GM18526 (cell line): ENCODE results near the gene PITPNC1.

Experiments used
- POLR2A ChIP-seq: IDR thresholded peaks from 3 replicates; pipeline ENCODE4 v1.6.1; 2011; ENCODE audit not compliant: insufficient read length; ENCODE audit errors: extremely low read depth

Gene PITPNC1

GRCh38 chr17:67549820-67550219 lies 172.7 kb downstream of the PITPNC1 start:
- TF ChIP-seq POLR2A: no peak

- no peak for TF ChIP-seq POLR2A
Measured at GRCh38 chr17:67554634-67555033, 177.6 kb downstream of the PITPNC1 start.

DNA sequence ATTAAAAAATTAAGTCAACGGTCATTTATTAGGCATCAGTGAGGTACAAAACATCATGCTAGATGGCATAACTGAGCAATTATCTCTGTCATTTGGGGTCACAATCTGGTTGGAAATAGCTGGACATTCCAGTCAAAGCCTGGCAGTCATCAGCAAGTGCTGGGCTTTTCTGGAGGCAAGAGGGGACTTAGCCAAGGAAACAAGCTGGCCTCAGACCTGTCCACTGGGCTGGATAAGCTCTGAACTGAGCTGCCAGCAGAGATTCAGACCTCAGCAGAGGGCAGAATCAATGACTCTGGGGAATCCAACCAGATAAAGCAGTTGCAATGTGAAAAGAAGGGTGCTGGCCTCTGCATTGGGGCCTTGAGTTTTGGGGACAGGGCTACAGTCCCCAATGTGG lies 178.8 kb downstream of the PITPNC1 start:
- TF ChIP-seq POLR2A: no peak

GRCh38 chr17:67557052-67557845 lies 180.2 kb downstream of the PITPNC1 start:
- TF ChIP-seq POLR2A: no peak

DNA sequence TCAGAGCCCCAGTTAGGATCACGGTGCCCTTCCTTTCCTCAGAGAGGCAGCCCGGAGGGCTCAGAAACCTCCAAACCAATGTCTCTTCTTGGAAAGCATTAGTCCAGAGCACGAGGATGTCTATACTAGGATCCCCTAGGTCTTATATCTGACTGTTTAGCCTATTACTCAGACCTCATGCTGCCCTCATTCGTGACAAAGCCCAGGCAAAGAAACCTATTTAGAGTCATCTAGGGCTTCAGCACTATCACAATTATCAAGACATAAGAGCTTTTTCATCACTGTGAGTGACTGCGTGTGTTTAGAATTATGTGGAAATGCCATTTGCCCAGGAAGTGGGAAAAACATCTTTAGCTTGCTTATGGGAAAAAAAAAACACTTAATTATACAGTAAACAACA lies 180.8 kb downstream of the PITPNC1 start:
- no peak for TF ChIP-seq POLR2A

DNA sequence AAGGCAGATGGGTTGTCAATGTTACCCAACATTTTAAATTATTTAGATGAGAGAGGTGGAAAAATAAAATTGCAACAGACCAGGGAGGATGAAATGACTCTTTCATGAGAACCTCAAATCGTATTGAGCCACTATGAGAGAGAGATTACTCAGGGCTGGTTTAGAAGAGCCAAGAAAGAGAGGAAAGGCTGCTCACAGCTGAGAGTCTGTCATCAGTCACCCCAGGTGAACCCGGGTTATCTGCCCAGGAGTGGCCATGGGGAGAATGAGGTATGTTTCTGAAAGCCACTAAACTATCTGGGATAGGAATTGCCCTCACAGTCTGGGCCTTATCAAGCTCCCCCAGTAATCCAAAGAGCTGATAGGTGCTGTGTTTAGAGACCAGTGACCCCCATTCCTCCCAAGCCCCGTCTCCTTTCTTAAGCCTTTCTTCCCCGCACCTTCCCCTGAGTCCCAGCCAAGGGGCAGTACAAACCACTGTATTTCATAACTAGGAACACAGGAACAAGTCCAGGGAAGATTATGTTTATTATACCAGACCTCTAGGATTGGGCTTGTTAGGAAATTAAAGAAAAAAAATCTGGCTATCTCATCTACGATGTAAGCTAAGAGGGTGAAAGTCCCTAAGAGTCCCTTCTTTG lies 181.8 kb downstream of the PITPNC1 start:
- no peak for TF ChIP-seq POLR2A

GRCh38 chr17:67559381-67559966 lies 182.4 kb downstream of the PITPNC1 start:
- TF ChIP-seq POLR2A: no peak

DNA sequence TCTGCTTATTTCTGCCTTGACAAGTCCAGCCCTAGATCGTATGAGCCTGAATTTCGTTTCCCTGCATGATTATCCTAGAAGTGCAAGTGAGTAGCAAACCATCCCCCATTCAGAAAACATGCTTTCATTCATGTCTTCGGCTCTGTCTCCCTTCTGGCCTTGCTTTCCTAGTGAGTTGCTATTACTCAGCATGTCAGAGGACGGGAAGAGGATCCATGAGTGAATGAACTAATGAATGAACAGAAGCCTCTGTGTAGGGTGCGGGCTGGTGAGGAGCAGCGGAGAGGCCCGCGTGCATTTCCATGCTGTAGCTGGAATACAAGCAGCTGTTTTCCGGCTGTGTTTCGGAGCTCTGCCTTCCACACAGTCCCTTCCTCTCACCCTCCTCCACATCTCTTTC lies 184.9 kb downstream of the PITPNC1 start:
- no peak for TF ChIP-seq POLR2A

GRCh38 chr17:67563692-67564228 lies 186.7 kb downstream of the PITPNC1 start:
- TF ChIP-seq POLR2A: no peak

DNA sequence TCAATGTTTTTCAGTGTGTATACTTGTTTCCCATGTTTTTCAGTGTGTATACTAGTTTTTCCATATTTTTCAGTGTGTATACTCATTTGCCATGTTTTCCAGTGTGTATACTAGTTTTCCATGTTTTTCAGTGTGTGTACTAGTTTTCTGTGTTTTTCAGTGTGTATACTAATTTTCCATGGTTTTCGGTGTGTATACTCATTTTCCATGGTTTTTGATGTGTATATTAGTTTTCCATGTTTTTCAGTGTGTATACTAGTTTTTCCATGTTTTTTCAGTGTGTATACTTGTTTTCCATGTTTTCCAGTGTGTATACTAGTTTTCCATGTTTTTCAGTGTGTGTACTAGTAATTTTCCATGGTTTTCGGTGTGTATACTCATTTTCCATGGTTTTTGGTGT lies 188.0 kb downstream of the PITPNC1 start:
- TF ChIP-seq POLR2A: no peak

- TF ChIP-seq POLR2A: no peak
Measured at GRCh38 chr17:67566656-67567055, 189.6 kb downstream of the PITPNC1 start.

DNA sequence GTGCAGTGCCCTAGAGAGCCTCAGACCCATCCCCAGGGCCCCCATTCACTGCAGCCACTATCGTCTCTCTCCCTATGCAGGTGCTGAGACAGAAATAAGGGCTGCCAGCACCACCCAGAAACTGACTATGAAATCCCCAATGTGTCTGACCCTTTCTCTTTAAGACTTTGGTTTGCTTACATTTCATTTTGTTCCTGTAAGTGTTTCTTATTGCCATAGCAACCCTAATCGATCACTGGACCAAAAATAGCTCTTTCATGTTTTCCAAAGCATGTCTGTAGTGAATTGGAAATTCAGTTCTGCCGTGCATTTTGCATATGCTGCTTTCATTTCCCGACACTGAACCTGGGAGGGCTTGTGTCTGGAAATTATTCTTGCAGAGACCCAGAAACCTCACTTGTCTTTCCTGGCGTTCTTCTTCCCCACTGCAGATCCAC lies 192.0 kb downstream of the PITPNC1 start:
- TF ChIP-seq POLR2A: no peak

DNA sequence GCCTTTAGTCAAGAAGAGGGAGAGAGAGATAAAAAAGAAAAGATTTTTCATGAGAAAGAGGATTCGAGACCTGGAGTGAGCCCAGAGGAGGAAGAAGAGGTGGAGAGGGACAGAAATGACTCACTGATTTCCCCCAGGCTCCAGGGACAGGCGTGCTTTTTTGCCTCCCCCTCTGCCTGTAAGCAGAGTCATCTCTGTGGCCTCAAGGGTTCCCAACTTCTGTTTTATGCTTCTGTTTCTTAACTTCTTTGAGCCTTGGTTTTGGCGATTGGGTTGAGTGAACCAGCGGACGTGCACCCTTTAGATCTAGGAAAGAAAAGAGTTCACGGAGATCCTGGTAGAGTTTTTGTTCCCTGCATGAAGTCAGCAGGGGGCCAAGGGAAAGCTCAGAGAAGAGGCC lies 192.8 kb downstream of the PITPNC1 start:
- TF ChIP-seq POLR2A: no peak

DNA sequence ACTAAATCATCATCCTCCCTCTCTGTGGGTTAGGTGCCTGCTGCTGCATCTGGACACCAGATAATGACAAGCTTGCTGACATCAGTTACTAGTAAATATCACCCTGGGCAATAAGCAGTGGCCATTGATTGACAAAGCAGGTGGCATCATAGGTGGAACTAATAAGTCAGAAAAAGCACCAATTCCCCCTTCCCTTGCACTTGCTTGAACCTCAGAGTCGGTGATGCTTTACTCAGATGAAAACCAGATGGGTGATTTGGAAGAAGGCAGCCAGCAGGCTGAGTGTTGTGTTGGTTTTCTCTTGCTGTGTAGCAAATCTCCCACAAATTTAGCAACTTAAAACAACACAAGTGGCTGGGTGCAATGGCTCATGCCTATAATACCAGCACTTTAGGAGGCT lies 193.7 kb downstream of the PITPNC1 start:
- TF ChIP-seq POLR2A: no peak

GRCh38 chr17:67571478-67571877 lies 194.4 kb downstream of the PITPNC1 start:
- TF ChIP-seq POLR2A: no peak
